Activated CD4-positive, CD25-positive, alpha-beta regulatory T cell (primary cell): Measurements from ENCODE around the gene YES1.

Experiments
- DNase-seq, 4 experiments: peaks; one replicate each; lab custom pipeline; 2025; lab: John Stamatoyannopoulos, UW

The YES1 gene

DNA sequence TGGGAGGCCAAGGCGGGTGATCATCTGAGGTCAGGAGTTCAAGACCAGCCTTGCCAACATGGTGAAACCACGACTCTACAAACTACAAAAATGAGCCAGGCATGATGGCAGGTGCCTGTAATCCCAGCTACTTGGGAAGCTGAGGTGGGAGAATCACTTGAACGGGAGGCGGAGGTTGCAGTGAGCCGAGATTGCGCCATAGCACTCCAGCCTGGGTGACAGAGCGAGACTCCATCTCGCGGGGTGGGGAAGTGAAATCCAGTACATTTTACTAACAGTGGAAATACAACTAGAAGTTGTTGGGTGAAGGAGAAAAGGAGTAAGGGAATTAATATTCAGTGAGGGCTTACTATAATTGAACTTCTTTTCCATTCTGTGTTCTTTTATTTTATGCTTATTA lies 86.4 kb downstream of the YES1 start:
- no peak for DNase-seq

DNA sequence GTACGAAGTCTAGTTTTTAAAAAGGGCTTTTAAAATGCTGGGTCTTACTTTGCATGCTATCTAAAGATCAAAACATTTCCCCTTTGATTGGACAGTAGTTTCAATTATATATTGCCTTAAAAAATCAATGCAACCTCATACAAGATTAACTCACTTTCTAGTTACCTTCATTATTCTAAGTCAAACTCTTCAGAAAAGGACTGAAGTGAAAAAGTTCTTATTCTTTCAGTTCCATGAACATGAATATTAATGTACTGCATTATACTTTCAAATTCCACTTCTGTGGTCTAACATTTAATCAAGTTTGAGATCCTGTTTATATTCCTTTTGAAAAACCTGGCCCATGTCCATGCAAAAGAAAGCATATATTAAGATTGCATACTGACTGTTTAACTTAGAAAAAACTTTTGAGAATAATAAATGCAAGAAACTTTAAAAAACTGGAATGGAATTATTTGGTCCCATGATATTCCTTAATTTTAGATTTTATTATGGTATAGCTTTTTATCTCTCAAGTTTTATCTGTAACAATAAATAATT lies 88.4 kb downstream of the YES1 start:
- no peak for DNase-seq

DNA sequence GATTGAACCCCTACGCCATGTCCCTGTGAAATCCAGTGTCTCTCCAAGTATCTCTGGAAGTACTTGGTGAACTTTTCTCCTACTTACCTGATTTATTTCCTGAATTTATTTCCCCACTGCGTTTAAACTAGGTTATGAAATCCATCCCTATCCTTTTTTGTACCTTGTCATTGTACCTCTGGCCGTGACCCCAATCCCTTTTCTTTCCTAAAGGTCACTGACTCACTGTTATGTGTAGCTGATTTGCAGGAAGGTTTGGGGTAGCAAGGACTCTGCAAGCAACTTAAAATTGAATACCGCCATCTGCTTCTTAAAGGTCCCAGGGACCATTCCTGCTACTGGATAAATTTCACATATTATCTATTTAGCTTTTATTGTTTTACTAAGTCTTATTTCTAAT lies 95.0 kb downstream of the YES1 start:
- DNase-seq = no peak

DNA sequence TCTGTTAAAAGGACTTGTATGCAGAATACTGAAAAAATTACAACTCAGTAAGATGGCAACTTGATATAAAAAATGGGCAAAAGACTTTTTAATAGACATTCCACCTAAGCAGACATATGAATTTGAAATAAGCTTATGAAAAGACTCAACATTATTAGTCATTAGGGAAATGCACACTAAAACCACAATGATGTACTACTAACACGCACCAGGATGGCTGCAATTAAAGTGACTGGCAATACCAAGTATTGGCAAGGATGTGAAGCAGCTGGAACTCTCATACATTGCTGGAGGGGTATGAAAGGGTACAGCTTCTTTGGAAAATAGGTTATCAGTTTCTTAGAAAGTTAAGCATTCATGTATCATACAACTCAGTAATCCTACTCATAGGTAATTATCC lies 96.4 kb downstream of the YES1 start:
- DNase-seq = no peak

DNA sequence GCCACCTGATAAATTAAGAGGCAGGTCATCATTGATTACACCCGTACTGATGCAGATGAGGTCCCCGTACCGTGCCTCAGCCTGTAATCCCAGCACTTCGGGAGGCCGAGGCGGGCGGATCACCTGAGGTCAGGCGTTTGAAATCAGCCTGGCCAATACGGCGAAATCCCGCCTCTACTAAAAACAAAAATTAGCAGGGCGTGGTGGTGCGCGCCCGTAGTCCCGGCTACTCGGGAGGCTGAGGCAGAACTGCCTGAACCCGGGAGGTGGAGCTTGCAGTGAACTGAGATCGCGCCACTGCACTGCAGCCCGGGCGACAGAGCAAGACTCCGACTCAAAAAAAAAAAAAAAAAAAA lies 98.9 kb downstream of the YES1 start:
- DNase-seq = no peak

DNA sequence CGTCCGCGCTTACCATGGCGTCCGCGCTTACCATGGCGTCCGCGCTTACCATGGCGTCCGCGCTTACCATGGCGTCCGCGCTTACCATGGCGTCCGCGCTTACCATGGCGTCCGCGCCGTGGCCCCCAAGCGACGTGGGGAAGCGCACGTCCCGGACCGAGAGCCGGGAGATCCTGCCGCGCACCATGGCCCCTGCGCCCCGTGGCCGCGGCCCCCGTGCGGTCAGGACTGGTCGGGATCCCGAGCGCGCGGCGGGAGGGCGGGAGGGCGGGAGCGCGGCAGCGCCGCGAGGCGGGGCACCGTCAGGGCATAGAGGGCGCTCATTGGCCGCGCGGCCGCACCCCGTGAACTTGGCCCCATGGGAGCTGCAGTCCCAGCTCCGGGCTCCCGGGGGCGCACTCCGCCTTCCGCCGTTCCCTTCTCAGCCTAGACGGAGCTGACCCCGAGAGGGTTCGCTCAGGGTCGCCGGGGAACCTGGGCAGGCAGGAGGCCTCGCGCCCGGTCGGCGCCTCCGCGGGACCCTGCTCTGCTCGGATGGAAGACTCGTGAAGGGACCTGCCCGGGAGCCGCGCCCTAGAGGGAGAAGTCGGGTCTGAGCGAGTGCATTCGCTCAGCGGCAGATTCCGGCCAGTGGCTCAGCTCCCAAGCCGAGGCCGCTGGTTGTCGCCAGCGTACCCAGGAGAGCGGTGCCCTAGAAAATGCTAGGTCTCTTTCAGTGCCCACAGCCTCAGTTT lies 99.5 kb downstream of the YES1 start, which contains the start of gene ENOSF1:
Gene ENOSF1 (minus strand): TSS at position 230 of the 734 bp plus-strand sequence. CDS start 43 bp downstream, at position 187.
- DNase-seq = peak; percentile 48 to 65 (median 62)

DNA sequence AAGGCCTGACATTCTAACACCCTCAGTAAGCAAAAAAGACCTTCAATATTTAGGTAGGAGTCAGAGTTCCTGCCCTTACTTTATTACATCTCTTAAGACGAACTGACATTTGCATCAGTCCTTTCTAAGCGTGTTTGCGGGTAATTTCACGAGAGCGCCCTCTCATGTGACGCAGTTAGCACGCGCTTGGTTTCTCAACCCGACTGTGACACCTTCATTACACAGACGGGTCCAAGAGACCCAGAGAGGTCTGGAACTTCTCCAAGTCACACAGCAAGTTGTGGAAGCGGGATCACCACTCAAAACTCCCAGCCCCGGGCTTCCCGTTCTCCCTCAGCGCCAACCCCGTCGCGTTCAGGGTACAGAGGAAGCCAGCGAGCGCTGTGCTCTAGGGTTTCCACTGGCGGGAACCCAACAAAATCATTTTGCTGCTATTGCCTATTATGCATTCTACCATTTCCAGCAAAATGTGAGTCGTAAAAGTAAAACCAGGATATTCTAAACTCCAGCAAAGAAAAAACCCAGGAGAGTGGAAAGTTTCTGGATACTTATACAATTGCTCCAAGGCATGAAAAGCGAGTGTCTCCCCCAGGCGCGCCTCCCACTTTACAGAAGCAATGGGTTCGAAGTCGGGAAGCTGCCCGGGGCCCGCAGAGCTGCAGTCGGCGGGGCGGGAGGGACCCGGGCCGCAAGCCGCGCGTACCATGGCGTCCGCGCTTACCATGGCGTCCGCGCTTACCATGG lies 100.2 kb downstream of the YES1 start:
- DNase-seq = peak; percentile 25 to 49 (median 38)

DNA sequence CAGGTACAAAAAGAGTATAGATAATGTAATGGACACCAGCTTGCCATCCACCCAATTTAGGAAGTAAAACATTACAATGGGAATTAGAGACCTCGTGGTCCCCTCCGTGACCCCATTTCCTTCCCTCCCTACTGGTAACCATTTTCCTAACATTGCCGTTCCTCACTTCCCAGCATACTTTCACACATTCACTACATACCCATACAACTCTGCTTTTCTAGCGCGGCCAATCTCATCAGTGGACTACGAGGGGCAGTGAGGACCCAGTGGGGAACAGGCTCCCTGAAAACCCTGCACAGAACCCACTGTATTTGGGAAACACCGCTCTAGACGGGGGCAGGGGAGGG lies 100.8 kb downstream of the YES1 start:
- no peak for DNase-seq

DNA sequence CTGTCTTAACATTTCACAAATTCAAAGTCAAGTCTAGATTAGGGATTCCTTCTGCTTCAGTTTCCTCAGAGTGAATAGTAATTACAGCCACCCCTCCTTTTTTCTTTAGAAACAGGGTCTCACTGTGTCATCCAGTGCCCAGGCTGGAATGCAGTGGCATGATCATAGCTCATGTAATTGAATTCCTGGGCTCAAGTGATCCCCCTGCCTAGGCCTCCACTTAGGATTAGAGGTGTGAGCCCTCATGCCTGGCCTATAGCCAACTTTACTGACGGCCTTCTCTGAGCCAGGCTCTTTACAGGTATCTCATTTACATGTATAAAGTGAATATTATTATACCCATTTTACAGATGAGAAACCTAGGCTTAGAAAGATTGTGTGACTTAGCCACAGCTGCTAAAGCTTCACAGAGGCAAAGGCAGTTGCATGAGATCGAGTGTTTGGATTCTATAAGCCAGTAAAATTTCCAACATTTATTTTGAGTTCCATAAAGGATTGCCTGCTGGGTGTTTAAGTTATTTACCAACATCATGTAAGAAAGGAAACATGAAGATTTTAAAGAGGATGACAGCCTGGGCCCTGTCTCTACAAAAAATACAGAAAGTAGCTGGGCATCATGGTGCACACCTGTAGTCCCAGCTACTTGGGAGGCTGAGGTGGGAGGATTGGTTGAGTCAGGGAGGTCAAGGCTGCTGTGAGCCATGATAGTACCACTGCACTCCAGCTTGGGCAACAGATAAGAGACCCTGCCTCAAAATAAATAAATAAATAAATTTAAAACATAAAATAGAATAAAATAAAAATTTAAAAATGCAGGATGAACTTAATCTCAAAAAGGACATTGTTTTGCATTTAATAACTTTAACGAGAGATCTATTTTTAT lies 101.4 kb downstream of the YES1 start:
- no peak for DNase-seq

DNA sequence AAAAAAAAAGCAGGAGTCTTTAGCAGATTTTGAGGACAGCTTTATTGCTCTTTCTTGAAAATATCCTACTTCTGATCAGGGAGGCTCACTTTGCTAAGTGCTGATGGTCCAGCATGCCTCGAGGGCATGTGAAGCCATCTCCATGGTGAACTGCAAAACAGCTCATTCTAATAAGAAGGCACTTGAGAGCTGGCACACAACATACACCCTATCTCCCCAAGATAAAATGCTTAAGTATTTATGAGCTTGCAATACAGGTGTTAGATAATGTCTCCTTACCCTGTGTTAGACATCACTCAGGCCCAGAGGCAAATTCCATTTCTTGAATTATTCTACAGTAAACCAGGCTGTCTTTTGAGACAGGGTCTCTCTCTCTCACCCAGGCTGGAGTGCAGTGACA lies 102.3 kb downstream of the YES1 start:
- DNase-seq = no peak

DNA sequence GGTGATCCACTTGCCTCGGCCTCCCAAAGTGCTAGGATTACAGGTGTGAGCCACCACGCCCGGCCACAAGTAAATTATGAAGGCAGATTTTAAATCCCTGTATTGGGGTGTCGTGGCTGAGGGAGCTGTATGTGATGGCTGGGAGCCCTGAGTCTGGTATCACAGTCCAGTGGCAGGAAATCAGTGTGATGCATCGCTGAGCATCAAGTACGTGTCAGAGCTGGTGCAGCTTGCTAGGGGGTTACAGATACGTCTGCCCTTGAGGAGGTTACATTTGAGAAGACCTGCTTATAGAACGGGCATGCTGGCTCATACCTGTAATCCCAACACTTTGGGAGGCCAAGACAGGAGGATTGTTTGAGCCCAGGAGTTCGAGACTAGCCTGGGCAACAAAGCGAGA lies 103.9 kb downstream of the YES1 start:
- DNase-seq = no peak

DNA sequence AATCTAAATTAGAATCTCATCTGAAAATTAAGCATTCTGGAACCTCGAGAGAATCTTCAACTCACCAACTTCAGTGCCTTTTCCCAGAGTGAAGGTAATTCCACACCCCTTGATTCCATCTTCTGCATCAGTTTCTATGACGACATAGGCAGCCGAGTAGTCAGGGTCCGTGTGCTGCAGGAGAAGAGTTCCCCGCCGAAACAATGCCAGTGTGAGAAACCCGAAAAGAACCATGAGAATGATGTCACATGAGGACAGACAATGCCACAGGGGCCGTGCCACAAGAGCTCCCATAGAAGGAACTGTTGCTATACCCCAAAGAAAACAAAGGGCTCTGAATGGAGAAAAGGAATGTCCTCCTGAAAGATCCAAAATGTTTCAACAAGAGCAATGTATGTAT lies 105.6 kb downstream of the YES1 start:
- DNase-seq = no peak

DNA sequence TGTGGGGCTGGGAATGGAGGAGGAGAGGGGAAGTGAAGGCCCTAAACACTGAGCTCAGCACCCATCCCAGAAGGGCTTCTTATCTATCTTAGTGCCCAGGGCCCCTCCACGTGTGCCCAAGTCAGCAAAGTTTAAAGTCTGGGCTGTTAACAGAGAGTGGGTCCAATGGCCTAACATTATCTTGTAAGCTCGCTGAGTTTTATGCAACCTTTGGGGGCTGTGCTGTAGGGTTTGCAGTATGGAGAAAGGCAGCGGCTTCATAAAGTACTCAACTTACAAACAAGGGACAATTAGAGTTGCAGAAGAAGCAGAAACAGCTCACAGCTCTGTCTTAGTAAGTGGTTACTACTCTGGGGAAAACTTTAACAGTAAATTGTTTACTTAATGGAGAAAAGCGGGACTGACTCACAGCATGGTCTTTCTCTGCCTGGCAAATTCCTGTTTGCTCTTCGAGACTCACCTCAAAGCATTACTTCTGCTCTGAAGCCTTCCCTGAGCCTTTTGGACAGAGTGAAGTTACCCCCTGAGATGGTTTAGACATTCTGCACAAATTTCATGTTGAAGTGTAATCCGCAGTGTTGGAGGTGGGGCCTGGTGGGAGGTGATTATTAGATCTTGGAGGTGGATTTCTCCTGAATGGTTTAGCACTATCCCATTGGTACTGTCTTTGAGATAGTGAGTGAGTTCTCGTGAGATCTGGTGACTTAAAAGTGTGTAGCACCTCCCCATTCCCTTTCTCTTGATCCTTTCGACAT lies 108.7 kb downstream of the YES1 start:
- DNase-seq = no peak

DNA sequence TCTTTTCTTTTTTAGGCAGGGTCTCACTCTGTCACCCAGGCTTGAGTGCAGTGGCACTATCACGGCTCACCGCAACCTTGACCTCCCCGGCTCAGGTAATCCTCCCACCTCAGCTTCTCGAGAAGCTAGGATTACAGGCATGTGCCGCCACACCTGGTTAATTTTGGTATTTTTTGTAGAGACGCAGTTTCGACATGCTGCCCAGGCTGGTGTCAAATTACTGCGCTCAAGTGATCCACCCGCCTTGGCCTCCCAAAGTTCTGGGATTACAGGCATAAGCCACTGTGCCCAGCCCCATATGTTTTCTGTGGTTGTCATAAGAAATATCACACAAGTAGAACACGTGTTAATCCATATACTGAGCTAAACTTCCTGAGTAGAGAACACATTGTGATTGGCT lies 114.2 kb downstream of the YES1 start:
- no peak for DNase-seq

DNA sequence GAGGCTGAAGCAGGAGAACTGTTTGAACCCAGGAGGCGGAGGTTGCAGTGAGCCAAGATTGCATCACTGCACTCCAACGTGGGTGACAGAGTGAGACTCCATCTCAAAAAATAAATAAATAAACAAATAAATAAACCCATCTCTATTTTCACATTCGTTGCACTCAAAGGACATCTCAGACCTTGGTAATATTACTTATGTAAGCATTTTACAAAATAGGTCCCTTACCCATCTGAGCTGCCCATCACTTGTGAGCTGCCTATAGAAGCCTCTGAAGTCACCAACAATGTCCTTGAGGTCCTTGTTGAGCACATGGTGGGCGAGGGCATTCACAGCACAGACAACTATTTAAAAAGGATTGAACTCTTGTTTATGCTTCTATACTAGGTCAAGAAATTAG lies 115.0 kb downstream of the YES1 start:
- no peak for DNase-seq

DNA sequence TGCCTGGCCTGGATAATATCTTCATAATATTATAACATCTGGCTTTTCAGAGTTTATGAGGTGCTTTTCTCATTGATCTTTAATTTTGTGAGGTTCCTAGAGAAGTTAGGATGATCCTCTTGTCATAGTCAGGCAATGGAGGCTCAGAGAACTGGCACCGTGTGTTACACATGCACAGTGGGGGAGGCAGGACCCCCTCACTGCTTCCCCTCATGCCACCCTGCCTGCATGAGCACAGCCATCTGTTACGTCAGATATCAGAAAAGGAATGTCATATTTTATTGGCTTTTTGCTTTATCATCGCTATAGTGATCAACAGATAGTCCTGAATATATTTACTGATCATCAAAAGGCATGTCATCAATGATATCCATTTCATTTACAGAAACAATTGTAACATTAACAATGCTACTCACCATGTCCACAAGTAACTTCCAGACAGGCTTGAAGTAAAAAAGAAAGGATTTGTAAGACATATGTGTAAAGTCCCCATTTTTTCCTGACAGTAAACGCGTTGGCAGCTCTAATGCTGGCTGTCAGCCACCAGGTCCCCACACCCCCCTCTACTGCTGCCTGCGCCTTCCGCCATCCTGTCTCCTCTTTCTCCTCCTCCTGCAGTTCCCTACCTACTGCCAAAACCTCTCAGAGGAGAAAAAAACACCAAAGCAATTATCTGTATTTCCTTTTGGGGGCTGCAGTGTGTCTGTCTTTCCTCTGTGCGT lies 118.4 kb downstream of the YES1 start:
- no peak for DNase-seq

DNA sequence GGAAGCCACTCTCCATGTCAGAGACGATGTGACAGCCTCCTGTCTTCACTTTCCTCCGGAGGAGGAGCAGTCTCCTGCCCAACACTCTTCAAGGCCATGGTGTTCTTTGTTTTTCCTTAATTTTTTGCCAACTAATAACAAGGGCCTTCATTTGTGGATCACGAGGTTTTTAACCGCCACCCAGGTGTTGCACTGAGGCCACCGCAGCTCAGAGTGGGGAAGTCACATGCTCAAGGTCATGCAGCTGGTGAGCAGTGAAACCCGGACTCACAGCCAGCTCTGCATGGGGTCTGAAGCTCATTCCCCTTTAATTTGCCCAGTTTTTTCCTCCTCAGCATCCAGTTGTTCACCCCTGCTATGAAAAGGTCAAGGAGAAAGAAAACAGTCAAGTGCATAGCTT lies 119.2 kb downstream of the YES1 start:
- no peak for DNase-seq

DNA sequence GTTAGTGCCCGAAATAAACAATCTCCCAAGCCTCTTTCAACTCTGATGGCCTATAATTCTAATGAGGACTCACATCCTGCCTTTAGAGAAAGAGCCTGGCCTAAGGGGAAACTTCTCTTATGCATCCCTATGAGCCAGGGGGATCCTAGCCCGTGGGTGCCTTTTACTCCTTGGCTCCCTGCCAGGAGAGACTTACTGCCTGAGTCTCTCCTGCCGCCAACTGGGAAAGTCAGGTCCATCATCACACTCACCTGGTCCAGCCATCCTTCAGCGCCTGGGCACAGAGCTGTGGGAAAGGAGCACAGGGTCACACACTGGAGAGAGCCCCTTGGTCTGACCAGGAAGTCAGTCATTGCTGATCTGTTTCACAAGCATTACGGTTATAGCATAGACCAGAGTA lies 123.7 kb downstream of the YES1 start:
- no peak for DNase-seq

DNA sequence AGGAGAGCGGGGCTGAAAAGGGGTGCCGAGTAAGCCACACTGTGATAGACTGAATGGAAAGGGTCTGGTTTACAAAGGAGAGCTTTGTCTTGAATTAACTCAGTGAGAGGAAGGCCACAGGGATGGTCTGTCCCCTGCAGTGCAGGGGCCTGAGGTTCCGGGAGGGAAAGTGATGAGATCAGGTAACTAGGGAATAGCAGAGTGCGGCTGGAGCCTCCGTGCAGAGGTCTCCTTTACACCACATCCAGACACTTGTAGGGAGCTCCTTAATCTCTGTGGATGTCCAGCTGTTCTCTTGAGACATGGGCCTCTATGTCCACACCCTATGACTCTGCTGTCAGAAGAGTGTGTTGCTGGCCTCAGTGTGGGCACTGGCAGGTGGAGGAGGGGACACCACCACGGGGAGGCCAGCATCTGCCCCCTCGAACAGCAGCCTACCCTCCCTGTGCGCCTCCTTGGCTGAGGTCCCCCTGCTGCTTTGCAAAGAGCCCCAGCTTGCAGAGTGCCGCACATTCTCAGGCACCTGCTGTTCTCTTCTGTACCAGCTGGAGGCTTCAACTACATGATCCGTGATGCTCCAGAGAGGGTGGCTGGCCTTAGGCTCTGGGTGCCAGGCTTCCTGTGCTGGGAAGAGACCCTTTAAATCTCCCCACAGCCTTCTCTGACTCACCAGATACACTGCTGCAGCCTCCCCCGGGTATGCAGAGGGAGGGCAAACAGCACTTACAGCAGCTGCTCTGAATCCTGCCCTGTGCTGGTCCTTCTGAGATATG lies 125.5 kb downstream of the YES1 start:
- no peak for DNase-seq

DNA sequence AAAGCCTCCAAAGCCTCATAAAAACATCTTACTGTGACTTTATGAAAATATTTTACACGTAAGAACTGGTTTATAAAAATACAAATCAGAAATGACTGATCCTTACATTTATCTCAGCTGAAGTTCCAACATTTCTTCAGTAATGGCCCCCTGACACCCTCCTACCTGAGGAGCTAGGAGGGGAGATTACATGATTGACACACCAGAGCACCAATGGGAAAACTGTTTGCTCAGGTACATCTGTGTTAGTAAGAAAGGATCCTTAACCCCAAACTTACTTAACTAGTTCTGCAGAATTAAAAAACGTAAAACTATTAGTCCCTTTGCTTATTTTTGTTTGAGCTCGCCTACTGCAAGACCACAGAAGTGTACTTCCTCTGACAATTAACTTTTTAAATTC lies 126.6 kb downstream of the YES1 start:
- DNase-seq = no peak
